ENCODE measurements around the gene SECTM1. TPM values are rescaled to one million over a fixed set of nuclear protein-coding genes. Genes with fewer than 3 reads are reported as not detected.

Gene SECTM1
- total and polyA plus RNA-seq, 9 of the 15 experiments (the other 6 are each of a cell fraction or from before 2014, with no cell fraction given): 0.11 to 0.46 (median 0.18) TPM; not detected in 6

DNA sequence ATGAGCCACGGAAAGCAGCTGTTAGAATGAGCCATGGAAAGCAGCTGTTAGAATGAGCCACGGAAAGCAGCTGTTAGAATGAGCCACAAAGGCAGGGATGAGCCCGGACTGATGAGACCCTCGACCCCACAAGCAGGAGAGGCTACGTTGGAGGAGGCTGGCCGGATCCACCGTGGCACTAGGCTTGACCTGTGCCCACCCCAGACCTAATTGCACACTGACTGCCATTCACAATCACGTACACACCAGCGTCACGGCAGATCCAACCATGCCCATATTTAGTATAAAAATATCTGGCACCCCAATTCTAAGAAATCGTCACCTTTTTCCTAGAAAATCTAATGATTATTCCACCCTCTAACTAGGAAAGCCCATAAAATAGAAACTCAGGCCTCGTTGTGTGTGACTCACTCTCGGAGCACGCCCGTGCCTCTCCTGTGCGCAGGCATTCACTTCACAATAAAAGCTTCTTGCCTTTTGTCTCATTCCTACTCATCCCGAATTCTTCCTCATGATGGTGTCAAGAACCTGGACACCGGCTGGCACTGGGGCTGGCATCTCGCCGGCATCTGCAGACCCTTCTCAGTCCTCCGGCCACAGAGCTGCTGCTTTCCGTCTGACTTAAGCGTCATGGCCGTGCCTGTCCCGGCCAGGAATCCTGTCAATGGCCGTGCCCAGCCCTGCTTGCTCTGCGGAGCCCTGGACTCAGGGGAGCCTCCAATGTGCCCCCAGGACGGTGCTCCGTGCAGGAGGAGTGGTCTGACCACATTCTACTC, 5.5 kb upstream of the SECTM1 start (continued):
- no peak for TF ChIP-seq ESRRB (CRISPR knock-in tag; IDR thresholded peaks at IDR 0.05; ENCODE audit: borderline replicate concordance)
- no peak for TF ChIP-seq XRCC4 (IDR thresholded peaks at IDR 0.05; ENCODE audit: extremely low read depth, insufficient read depth, insufficient read length)
- no peak for TF ChIP-seq NR3C1 (CRISPR knock-in tag; IDR thresholded peaks at IDR 0.05)
- no peak for TF ChIP-seq THAP12 (CRISPR knock-in tag; IDR thresholded peaks at IDR 0.05)
- no peak for TF ChIP-seq HDGF (IDR thresholded peaks at IDR 0.05)
- TF ChIP-seq DACH1 (IDR thresholded peaks at IDR 0.05; ENCODE audit: partially characterized antibody): peak; percentile 89
- no peak for TF ChIP-seq ZNF644 (tag; IDR thresholded peaks at IDR 0.05; ENCODE audit: low read depth)
- no peak for TF ChIP-seq MED1 (CRISPR knock-in tag; IDR thresholded peaks at IDR 0.05; ENCODE audit: borderline replicate concordance)
- TF ChIP-seq SUPT5H (IDR thresholded peaks at IDR 0.05): no peak
- TF ChIP-seq ZNF584 (CRISPR knock-in tag; IDR thresholded peaks at IDR 0.05; ENCODE audit: low read depth): no peak; the same call in 1 of the 2 replicates
- TF ChIP-seq, protein P1, sequence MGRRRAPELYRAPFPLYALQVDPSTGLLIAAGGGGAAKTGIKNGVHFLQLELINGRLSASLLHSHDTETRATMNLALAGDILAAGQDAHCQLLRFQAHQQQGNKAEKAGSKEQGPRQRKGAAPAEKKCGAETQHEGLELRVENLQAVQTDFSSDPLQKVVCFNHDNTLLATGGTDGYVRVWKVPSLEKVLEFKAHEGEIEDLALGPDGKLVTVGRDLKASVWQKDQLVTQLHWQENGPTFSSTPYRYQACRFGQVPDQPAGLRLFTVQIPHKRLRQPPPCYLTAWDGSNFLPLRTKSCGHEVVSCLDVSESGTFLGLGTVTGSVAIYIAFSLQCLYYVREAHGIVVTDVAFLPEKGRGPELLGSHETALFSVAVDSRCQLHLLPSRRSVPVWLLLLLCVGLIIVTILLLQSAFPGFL (CRISPR knock-in tag; IDR thresholded peaks at IDR 0.05): no peak
- peak; percentile 59; the same call in 1 of the 2 replicates for TF ChIP-seq ZNF324 (CRISPR knock-in tag; IDR thresholded peaks at IDR 0.05)
- no peak for TF ChIP-seq POLR2B (IDR thresholded peaks at IDR 0.05; ENCODE audit: low read depth, partially characterized antibody)
- no peak for TF ChIP-seq CTCF (IDR thresholded peaks at IDR 0.05 in 2 of 3, conservative IDR thresholded peaks at IDR 0.05 in 1 of 3; ENCODE audit: insufficient read depth in 2 of 3, low read depth in 1 of 3, low read length in 3 of 3)
- no peak for TF ChIP-seq NFE2 (IDR thresholded peaks at IDR 0.05; ENCODE audit: low read depth)
- peak in 1 of 2 experiments; percentile 41; a peak in 1 of 4 replicates for TF ChIP-seq TRIM24 (IDR thresholded peaks at IDR 0.05)
- TF ChIP-seq, protein P2, sequence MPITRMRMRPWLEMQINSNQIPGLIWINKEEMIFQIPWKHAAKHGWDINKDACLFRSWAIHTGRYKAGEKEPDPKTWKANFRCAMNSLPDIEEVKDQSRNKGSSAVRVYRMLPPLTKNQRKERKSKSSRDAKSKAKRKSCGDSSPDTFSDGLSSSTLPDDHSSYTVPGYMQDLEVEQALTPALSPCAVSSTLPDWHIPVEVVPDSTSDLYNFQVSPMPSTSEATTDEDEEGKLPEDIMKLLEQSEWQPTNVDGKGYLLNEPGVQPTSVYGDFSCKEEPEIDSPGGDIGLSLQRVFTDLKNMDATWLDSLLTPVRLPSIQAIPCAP (CRISPR knock-in tag; IDR thresholded peaks at IDR 0.05; ENCODE audit: borderline replicate concordance): no peak
- TF ChIP-seq ZZZ3 (IDR thresholded peaks at IDR 0.05): no peak
- TF ChIP-seq ZNF311 (CRISPR knock-in tag; IDR thresholded peaks at IDR 0.05): 0 out of 2 replicates have a peak, but pooled peaks have one; percentile 24
- TF ChIP-seq ADNP (tag; IDR thresholded peaks at IDR 0.05): no peak
- TF ChIP-seq ZNF561 (CRISPR knock-in tag; conservative IDR thresholded peaks at IDR 0.05): no peak
- peak; percentile 99 for TF ChIP-seq FOSL1 (tag; conservative IDR thresholded peaks at IDR 0.05)
- no peak for TF ChIP-seq GTF2B (IDR thresholded peaks at IDR 0.05; ENCODE audit: extremely low read depth, insufficient read length)
